CD8-positive, alpha-beta memory T cell (primary cell): ENCODE data around the gene SDK1. TPM values are rescaled to one million over a fixed set of nuclear protein-coding genes. Genes with fewer than 3 reads are reported as not detected.
A peak's percentile ranks its signal among the peaks of the same experiment; 100 is the strongest.
"Not testable (repeated sequence)": the region's sequence is repeated elsewhere in the genome, so short reads cannot be mapped to it uniquely, and the experiment has no call there.

Source experiments
- CTCF ChIA-PET: fragments of 350-600 bp; sonication (Branson Sonifier 250); formaldehyde crosslinking; loops from one replicate; lab custom pipeline; 2021; ENCODE audit warnings: antibody characterized with exemption; lab: Charles Lee
- POLR2A ChIA-PET: fragments of 350-600 bp; sonication (Branson Sonifier 250); formaldehyde crosslinking; loops from one replicate; lab custom pipeline; 2021; ENCODE audit warnings: antibody characterized with exemption; lab: Charles Lee
- DNase-seq, 5 donors: peaks; one replicate each; pipeline versions ENCODE4 v3.0.0 to v3.0.0-alpha.2; 2020 to 2022; ENCODE audit warnings: mixed read lengths in 1 of 5
- H3K27ac ChIP-seq: one replicate; pipeline ENCODE4 v1.7.0; 2013; ENCODE audit warnings: low read depth, mild to moderate bottlenecking, low read length, moderate library complexity
- H3K27me3 ChIP-seq: 2 replicates; pipeline ENCODE4 v1.7.0; 2013; ENCODE audit warnings: low read length, mild to moderate bottlenecking; ENCODE audit not compliant: insufficient read depth, poor library complexity, severe bottlenecking
- H3K36me3 ChIP-seq: 2 replicates; pipeline ENCODE4 v1.7.0; 2013; ENCODE audit warnings: mild to moderate bottlenecking, low read length, moderate library complexity; ENCODE audit not compliant: insufficient read depth
- H3K4me1 ChIP-seq: 2 replicates; pipeline ENCODE4 v1.7.0; 2013; ENCODE audit warnings: mild to moderate bottlenecking, low read length, moderate library complexity; ENCODE audit not compliant: insufficient read depth
- H3K4me3 ChIP-seq: 2 replicates; pipeline ENCODE4 v1.7.0; 2013; ENCODE audit warnings: mild to moderate bottlenecking, low read length
- H3K9me3 ChIP-seq: 2 replicates; pipeline ENCODE4 v1.7.0; 2013; ENCODE audit warnings: mild to moderate bottlenecking, low read length
- H3K27ac Mint-ChIP-seq, 8 donors: one replicate each; pipeline ENCODE4 v1.8.0; 2020 to 2021; ENCODE audit warnings: mixed read lengths in 8 of 8, mild to moderate bottlenecking in 6 of 8, inconsistent platforms in 3 of 8, moderate library complexity in 3 of 8
- H3K27me3 Mint-ChIP-seq, 2 donors: one replicate each; pipeline ENCODE4 v1.8.0; 2020 to 2021; ENCODE audit warnings: mixed read lengths in 2 of 2, mild to moderate bottlenecking in 1 of 2, moderate library complexity in 1 of 2
- H3K36me3 Mint-ChIP-seq, 3 donors: one replicate each; pipeline ENCODE4 v1.8.0; 2020 to 2021; ENCODE audit warnings: mixed read lengths in 3 of 3, inconsistent platforms in 1 of 3, mild to moderate bottlenecking in 1 of 3
- H3K4me1 Mint-ChIP-seq, 3 donors: one replicate each; pipeline ENCODE4 v1.8.0; 2020 to 2021; ENCODE audit warnings: mixed read lengths in 3 of 3, inconsistent platforms in 1 of 3, mild to moderate bottlenecking in 1 of 3
- H3K4me3 Mint-ChIP-seq, 7 donors: one replicate each; pipeline ENCODE4 v1.8.0; 2020 to 2021; ENCODE audit warnings: mixed read lengths in 7 of 7, mild to moderate bottlenecking in 6 of 7, moderate library complexity in 4 of 7, inconsistent platforms in 2 of 7
- H3K9me3 Mint-ChIP-seq, 5 donors: one replicate each; pipeline ENCODE4 v1.8.0; 2020 to 2022; ENCODE audit warnings: mixed read lengths in 5 of 5, mild to moderate bottlenecking in 3 of 5, moderate library complexity in 2 of 5, inconsistent platforms in 1 of 5
- polyA plus RNA-seq: library from polyadenylated mRNA; unstranded; fragments of 300-500 nt; fragmentation: Illumina TruSeq; gene quantifications from one replicate; pipeline ENCODE4 v1.2.3, GENCODE V29; 2021
- total RNA-seq, 2 experiments: library from RNA; stranded (reverse); gene quantifications; one replicate each; pipeline ENCODE4 v1.2.3, GENCODE V29; 2021

SDK1 gene
- total and polyA plus RNA-seq, 3 experiments from 2014 or later = 0.04 TPM; not detected in 1

GRCh38 chr7:3705258-3705657, 404.2 kb downstream of the SDK1 start:
- no peak overlapping the region for H3K4me3 ChIP-seq
- no peak for DNase-seq
- H3K4me1 ChIP-seq = no peaks in the 10 kb centered on the region
- Mint-ChIP-seq H3K27ac (no peak overlapping the region), H3K9me3 (peaks cover 3 to 11% (median 5%) of the 10 kb centered on the region in 5 donors), H3K4me1 (no peaks in the 10 kb centered on the region), H3K36me3 (no peaks in the 10 kb centered on the region), H3K27me3 (peaks cover 13 to 35% of the 10 kb centered on the region in 2 donors), H3K4me3 (no peak overlapping the region)
- H3K36me3 ChIP-seq = no peaks in the 10 kb centered on the region
- CTCF ChIA-PET = no interaction called here
- POLR2A ChIA-PET = no interaction called here
- H3K9me3 ChIP-seq = no peaks in the 10 kb centered on the region
- no peak overlapping the region for H3K27ac ChIP-seq
- H3K27me3 ChIP-seq = no peaks in the 10 kb centered on the region

GRCh38 chr7:3706091-3706490, 405.0 kb downstream of the SDK1 start:
- H3K4me3 ChIP-seq, DNase-seq, H3K4me1 Mint-ChIP-seq, H3K4me3 Mint-ChIP-seq, H3K4me1 ChIP-seq, POLR2A ChIA-PET, H3K36me3 Mint-ChIP-seq, H3K36me3 ChIP-seq, H3K27ac Mint-ChIP-seq, H3K27ac ChIP-seq, CTCF ChIA-PET, H3K9me3 ChIP-seq, H3K27me3 ChIP-seq: not testable (repeated sequence)
- H3K9me3 Mint-ChIP-seq = peaks cover 3 to 11% (median 5%) of the 10 kb centered on the region in 5 donors
- peaks cover 7 to 30% of the 10 kb centered on the region in 2 donors for H3K27me3 Mint-ChIP-seq

- H3K27me3 ChIP-seq = no peaks in the 10 kb centered on the region
- no peak for DNase-seq
- peaks cover 17 to 33% of the 10 kb centered on the region in 2 donors for H3K27me3 Mint-ChIP-seq
- peaks cover 0 to 4% (median 0%) of the 10 kb centered on the region in 3 donors for H3K4me1 Mint-ChIP-seq
- H3K36me3 ChIP-seq = no peaks in the 10 kb centered on the region
- no peak overlapping the region for H3K4me3 ChIP-seq
- no peaks in the 10 kb centered on the region for H3K36me3 Mint-ChIP-seq
- no peaks in the 10 kb centered on the region for H3K9me3 ChIP-seq
- no peak overlapping the region for H3K27ac ChIP-seq
- H3K4me3 Mint-ChIP-seq = no peak overlapping the region
- ChIA-PET POLR2A (no interaction called here), CTCF (no interaction called here)
- H3K27ac Mint-ChIP-seq = no peak overlapping the region
- H3K9me3 Mint-ChIP-seq = peaks cover 0 to 3% (median under 1%) of the 10 kb centered on the region in 5 donors
- no peaks in the 10 kb centered on the region for H3K4me1 ChIP-seq
Observed at GRCh38 chr7:3710122-3710521, 409.1 kb downstream of the SDK1 start.

DNA sequence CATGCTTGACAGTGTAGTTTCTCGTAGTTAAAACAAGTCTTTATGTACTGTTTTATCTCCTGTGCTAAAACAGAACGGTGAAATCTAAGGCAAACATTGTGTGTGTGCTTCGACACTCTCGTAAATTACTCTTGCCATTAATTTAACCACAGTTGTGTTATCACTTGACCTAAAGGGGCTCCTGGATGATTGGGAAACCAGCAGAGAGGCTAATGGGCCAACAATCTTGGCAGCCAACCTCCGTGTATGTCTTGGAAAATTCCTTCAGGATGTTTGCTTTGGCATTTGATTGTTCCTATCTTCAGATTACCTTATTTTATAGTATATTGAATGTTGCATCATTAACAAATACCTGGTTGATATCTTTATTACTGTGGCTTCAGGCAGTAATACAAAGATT, 409.5 kb downstream of the SDK1 start:
- Mint-ChIP-seq H3K4me3 (no peak overlapping the region), H3K36me3 (no peaks in the 10 kb centered on the region), H3K4me1 (peaks cover 0 to 4% (median 0%) of the 10 kb centered on the region in 3 donors), H3K27me3 (peaks cover 19 to 37% of the 10 kb centered on the region in 2 donors), H3K9me3 (peaks cover 0 to 3% (median 0%) of the 10 kb centered on the region in 5 donors), H3K27ac (no peak overlapping the region)
- DNase-seq = no peak
- Histone ChIP-seq H3K4me3 (no peak overlapping the region), H3K9me3 (no peaks in the 10 kb centered on the region), H3K27me3 (no peaks in the 10 kb centered on the region), H3K27ac (no peak overlapping the region), H3K36me3 (no peaks in the 10 kb centered on the region), H3K4me1 (no peaks in the 10 kb centered on the region)
- CTCF ChIA-PET = no interaction called here
- POLR2A ChIA-PET = no interaction called here

DNA sequence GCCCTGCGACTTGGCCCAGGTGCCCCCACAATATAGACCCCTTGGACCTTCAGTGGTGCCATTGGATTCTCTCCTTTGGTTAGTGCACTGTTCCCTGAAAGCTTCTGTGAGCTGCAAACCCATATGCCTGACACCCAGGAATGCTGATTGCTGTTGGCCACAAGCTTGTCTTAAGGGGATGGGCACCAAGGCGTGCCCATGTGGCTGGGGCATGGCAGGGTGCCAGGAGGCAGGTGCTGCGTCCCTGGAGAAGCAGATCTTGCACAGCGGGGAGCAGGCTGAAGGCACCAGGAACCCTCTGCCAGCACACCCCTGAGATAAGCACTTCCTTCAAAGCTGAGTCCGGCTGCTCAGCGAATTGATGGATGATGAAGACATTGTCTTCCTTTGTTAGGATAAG, 411.8 kb downstream of the SDK1 start:
- H3K27ac ChIP-seq = no peak overlapping the region
- no peak for DNase-seq
- no peaks in the 10 kb centered on the region for H3K36me3 ChIP-seq
- H3K27me3 ChIP-seq = no peaks in the 10 kb centered on the region
- Mint-ChIP-seq H3K27me3 (peaks cover 20 to 44% of the 10 kb centered on the region in 2 donors), H3K36me3 (no peaks in the 10 kb centered on the region), H3K4me1 (peaks cover 0 to 4% (median 0%) of the 10 kb centered on the region in 3 donors), H3K4me3 (no peak overlapping the region), H3K27ac (no peak overlapping the region), H3K9me3 (no peaks in the 10 kb centered on the region)
- ChIA-PET CTCF (no interaction called here), POLR2A (no interaction called here)
- H3K9me3 ChIP-seq = no peaks in the 10 kb centered on the region
- H3K4me1 ChIP-seq = no peaks in the 10 kb centered on the region
- no peak overlapping the region for H3K4me3 ChIP-seq

- Histone ChIP-seq H3K36me3 (no peaks in the 10 kb centered on the region), H3K4me1 (no peaks in the 10 kb centered on the region), H3K4me3 (no peak overlapping the region), H3K27me3 (no peaks in the 10 kb centered on the region), H3K9me3 (no peaks in the 10 kb centered on the region), H3K27ac (no peak overlapping the region)
- Mint-ChIP-seq H3K9me3 (no peaks in the 10 kb centered on the region), H3K36me3 (no peaks in the 10 kb centered on the region), H3K4me3 (no peak overlapping the region), H3K27ac (no peak overlapping the region), H3K4me1 (no peaks in the 10 kb centered on the region), H3K27me3 (peaks cover 8 to 28% of the 10 kb centered on the region in 2 donors)
- CTCF ChIA-PET = no interaction called here
- DNase-seq = no peak
- POLR2A ChIA-PET = no interaction called here
Observed at GRCh38 chr7:3721422-3721821, 420.4 kb downstream of the SDK1 start.

DNA sequence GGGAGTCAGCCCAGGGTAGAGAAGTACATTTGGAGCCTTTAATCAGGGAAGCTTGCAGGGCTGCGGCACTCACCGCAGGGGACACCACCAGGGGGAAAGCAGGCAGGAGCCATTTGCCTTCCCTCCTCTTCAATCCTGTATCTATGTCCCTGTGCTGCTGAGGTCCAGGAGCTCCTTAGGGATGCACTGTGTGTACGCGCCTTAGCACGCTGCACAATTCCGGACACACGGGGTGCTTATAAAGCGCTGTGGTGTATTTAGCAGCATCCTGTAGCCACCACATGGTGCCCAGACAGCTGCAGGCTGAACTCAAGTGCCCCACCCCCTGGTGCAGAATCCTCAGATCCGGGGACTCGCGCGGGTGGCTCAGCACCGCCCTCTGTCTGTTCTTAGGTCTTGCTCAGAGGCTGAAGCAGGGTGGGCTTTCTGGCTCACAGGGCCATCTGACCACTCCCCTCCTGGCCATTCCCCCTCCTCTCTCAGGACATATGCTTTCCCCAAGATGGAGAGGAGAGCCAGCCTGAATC, 421.4 kb downstream of the SDK1 start:
- ChIA-PET POLR2A (no interaction called here), CTCF (no interaction called here)
- no peak overlapping the region for H3K27ac ChIP-seq
- no peaks in the 10 kb centered on the region for H3K27me3 ChIP-seq
- H3K4me1 ChIP-seq = no peaks in the 10 kb centered on the region
- no peaks in the 10 kb centered on the region for H3K36me3 ChIP-seq
- H3K4me3 ChIP-seq = no peak overlapping the region
- H3K9me3 ChIP-seq = no peaks in the 10 kb centered on the region
- H3K9me3 Mint-ChIP-seq = no peaks in the 10 kb centered on the region
- peak in 1 of 5 donors; percentile 28 for DNase-seq
- no peak overlapping the region for H3K27ac Mint-ChIP-seq
- no peaks in the 10 kb centered on the region for H3K36me3 Mint-ChIP-seq
- no peaks in the 10 kb centered on the region for H3K4me1 Mint-ChIP-seq
- H3K4me3 Mint-ChIP-seq = no peak overlapping the region
- H3K27me3 Mint-ChIP-seq = peaks cover 8 to 27% of the 10 kb centered on the region in 2 donors

- no peaks in the 10 kb centered on the region for H3K36me3 Mint-ChIP-seq
- DNase-seq = no peak
- H3K27ac Mint-ChIP-seq = no peak overlapping the region
- Histone ChIP-seq H3K4me3 (no peak overlapping the region), H3K27ac (no peak overlapping the region), H3K36me3 (no peaks in the 10 kb centered on the region), H3K9me3 (no peaks in the 10 kb centered on the region), H3K27me3 (no peaks in the 10 kb centered on the region), H3K4me1 (no peaks in the 10 kb centered on the region)
- ChIA-PET POLR2A (no interaction called here), CTCF (no interaction called here)
- H3K27me3 Mint-ChIP-seq = peaks cover 1 to 20% of the 10 kb centered on the region in 2 donors
- H3K4me3 Mint-ChIP-seq = no peak overlapping the region
- H3K4me1 Mint-ChIP-seq = no peaks in the 10 kb centered on the region
- H3K9me3 Mint-ChIP-seq = peaks cover 0 to 2% (median 0%) of the 10 kb centered on the region in 5 donors
Observed at GRCh38 chr7:3725155-3726059, 424.4 kb downstream of the SDK1 start.
